Spleen (tissue), 11 donors: ENCODE measurements around the gene PPP1R12C. TPM values are rescaled to one million over a fixed set of nuclear protein-coding genes. Genes with fewer than 3 reads are reported as not detected.

Experiments used
- DNase-seq: peaks from one replicate; pipeline ENCODE4 v3.0.0-alpha.2; 2020
- H3K27ac ChIP-seq, 8 donors: fragments of 200-600 bp; sonication (generic) in 7 of 8; 1 replicate in 4 of 8; 2 replicates in 4 of 8; pipeline versions ENCODE4 v1.5.0 to v1.8.0; 2016 to 2021; ENCODE audit warnings: inconsistent platforms in 4 of 8, mild to moderate bottlenecking in 4 of 8, moderate library complexity in 1 of 8
- H3K27me3 ChIP-seq, 7 donors: fragments of 200-600 bp; sonication (generic) in 6 of 7; replicated peaks in 1 of 7; 1 replicate in 4 of 7; 2 replicates in 3 of 7; pipeline versions ENCODE4 v1.5.0 to v1.8.0; 2016 to 2021; ENCODE audit warnings: inconsistent platforms in 3 of 7, mild to moderate bottlenecking in 1 of 7
- H3K36me3 ChIP-seq, 6 donors: fragments of 200-600 bp; sonication (generic) in 5 of 6; 1 replicate in 4 of 6; 2 replicates in 2 of 6; pipeline versions ENCODE4 v1.5.0 to v1.8.0; 2016 to 2021; ENCODE audit warnings: inconsistent platforms in 2 of 6
- H3K4me1 ChIP-seq, 6 donors: fragments of 200-600 bp; sonication (generic) in 5 of 6; 1 replicate in 3 of 6; 2 replicates in 3 of 6; pipeline versions ENCODE4 v1.5.0 to v1.8.0; 2016 to 2021; ENCODE audit warnings: inconsistent platforms in 3 of 6
- H3K4me3 ChIP-seq, 8 donors: fragments of 200-600 bp; sonication (generic) in 7 of 8; 1 replicate in 4 of 8; 2 replicates in 4 of 8; pipeline versions ENCODE4 v1.5.0 to v1.8.0; 2016 to 2021; ENCODE audit warnings: inconsistent platforms in 4 of 8, mild to moderate bottlenecking in 4 of 8, moderate library complexity in 2 of 8
- H3K9me3 ChIP-seq, 8 donors: fragments of 200-600 bp; sonication (generic) in 7 of 8; 1 replicate in 4 of 8; 2 replicates in 4 of 8; pipeline versions ENCODE4 v1.5.0 to v1.8.0; 2016 to 2021; ENCODE audit warnings: inconsistent platforms in 4 of 8
- POLR2A ChIP-seq, 3 donors: fragments of 450-650 bp; IDR thresholded peaks; one replicate each; pipeline ENCODE4 v1.5.1; 2017; ENCODE audit warnings: antibody characterized with exemption in 3 of 3, mild to moderate bottlenecking in 1 of 3
- POLR2AphosphoS5 ChIP-seq, 3 donors: sonication (generic); formaldehyde crosslinking; IDR thresholded peaks; one replicate each; pipeline ENCODE4 v1.5.1; 2017; ENCODE audit warnings: antibody characterized with exemption in 3 of 3
- WGBS, 5 donors: extraction: QIAGEN DNeasy Blood & Tissue Kit in 3 of 5; methylation state at CpG; one replicate each; pipeline versions ENCODE4 v1.1.5 to v1.1.7; 2013 to 2018; 5-methylcytosine and 5-hydroxymethylcytosine counted together
- intact Hi-C: fragments of 100-400 bp; cut with DNase I; formaldehyde crosslinking; loops from one replicate; pipeline ENCODE4 v1.15.0; 2023; ENCODE audit warnings: low total_unique reads
- polyA plus RNA-seq, 3 donors: library from polyadenylated mRNA; stranded (reverse); fragments of 200-250 nt; gene quantifications; one replicate each; pipeline ENCODE4 v1.2.1, GENCODE V29; 2013
- total RNA-seq, 7 donors: library from RNA; depleted of rRNA in 3 of 7; stranded (reverse); fragments of >200 nt in 3 of 7; fragmentation: NEBNext Ultra II Directional in 4 of 7; extraction: Animal tissue kit (Norgen Biotek cat#: 25700) in 4 of 7; gene quantifications; one replicate each; pipeline versions ENCODE4 v1.1.0 to v1.2.1, GENCODE V29; 2016 to 2021
- TF ChIP-seq, protein P1 (sequence below), 11 experiments: fragments of 200-600 bp in 7 of 11; fragments of 450-650 bp in 4 of 11; sonication (generic) in 4 of 11; IDR thresholded peaks in 8 of 11; conservative IDR thresholded peaks in 3 of 11; 1 replicate in 7 of 11; 2 replicates in 4 of 11; pipeline versions ENCODE4 v1.4.0 to v1.8.0; 2016 to 2021; ENCODE audit warnings: antibody characterized with exemption in 11 of 11, inconsistent platforms in 4 of 11, mild to moderate bottlenecking in 1 of 11
- donor health status: healthy with polysubstance abuse.
- donor health status: DM: no; HTN: no; CAD: no; lungs with moderate emphysema.
- donor health status: DM: no; HTN: no; CAD: no.
- donor health status: Bipolar disorder and iron deficiency.
- donor health status: healthy.
- donor health status: DM: no; HTN: no; CAD: no.
- donor health status: DM: yes; HTN: yes; CAD: no.

Gene PPP1R12C
- total and polyA plus RNA-seq, 10 donors: 88.2 to 292 (median 151) TPM

DNA sequence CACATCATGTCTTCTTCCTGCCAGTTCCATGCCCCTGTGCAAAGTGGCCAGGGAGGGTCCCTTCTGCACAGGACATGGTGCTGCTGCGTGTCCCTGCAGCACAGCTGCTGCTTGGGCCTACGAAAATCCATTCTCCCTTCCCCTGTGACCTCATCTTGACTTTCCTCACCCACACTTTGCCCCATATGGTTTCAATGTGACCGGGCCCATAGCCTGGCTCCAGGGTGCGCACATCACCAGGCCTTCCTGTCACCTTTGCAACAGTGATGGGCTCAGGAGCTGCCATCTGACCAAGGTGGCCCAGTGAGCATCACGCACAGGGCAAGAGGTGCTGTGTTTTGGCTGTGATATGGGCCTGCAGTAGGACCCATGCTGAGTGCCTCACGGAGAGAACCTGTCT is 10.8 kb downstream of the PPP1R12C start:
- TF ChIP-seq, protein P1, sequence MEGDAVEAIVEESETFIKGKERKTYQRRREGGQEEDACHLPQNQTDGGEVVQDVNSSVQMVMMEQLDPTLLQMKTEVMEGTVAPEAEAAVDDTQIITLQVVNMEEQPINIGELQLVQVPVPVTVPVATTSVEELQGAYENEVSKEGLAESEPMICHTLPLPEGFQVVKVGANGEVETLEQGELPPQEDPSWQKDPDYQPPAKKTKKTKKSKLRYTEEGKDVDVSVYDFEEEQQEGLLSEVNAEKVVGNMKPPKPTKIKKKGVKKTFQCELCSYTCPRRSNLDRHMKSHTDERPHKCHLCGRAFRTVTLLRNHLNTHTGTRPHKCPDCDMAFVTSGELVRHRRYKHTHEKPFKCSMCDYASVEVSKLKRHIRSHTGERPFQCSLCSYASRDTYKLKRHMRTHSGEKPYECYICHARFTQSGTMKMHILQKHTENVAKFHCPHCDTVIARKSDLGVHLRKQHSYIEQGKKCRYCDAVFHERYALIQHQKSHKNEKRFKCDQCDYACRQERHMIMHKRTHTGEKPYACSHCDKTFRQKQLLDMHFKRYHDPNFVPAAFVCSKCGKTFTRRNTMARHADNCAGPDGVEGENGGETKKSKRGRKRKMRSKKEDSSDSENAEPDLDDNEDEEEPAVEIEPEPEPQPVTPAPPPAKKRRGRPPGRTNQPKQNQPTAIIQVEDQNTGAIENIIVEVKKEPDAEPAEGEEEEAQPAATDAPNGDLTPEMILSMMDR (IDR thresholded peaks at IDR 0.05 in 8 of 11, conservative IDR thresholded peaks at IDR 0.05 in 3 of 11): no peak
- TF ChIP-seq POLR2AphosphoS5 (IDR thresholded peaks at IDR 0.05) (peak in 1 of 3 donors; percentile 8), POLR2A (IDR thresholded peaks at IDR 0.05) (no peak)
- intact Hi-C loops: no loop called here
- 91 to 94% (median 92%) methylated on average over 5 to 6 of the region's 6 CpGs for WGBS, 5 donors

GRCh38 chr19:55105237-55105636 is 12.2 kb downstream of the PPP1R12C start:
- no peaks in the 10 kb centered on the region for H3K27me3 ChIP-seq
- H3K36me3 ChIP-seq: peaks cover 0 to 93% (median 40%) of the 10 kb centered on the region in 6 donors
- intact Hi-C loops: no loop called here
- 79 to 88% (median 87%) methylated on average over 2 of the region's 2 CpGs for WGBS, 5 donors
- TF ChIP-seq, protein P1 (IDR thresholded peaks at IDR 0.05 in 8 of 11, conservative IDR thresholded peaks at IDR 0.05 in 3 of 11): no peak
- TF ChIP-seq POLR2A (IDR thresholded peaks at IDR 0.05) (no peak), POLR2AphosphoS5 (IDR thresholded peaks at IDR 0.05) (no peak)
- H3K27ac ChIP-seq: no peak overlapping the region
- peaks cover 0 to 8% (median 1%) of the 10 kb centered on the region in 6 donors for H3K4me1 ChIP-seq
- DNase-seq: no peak
- peaks cover 0 to 10% (median 8%) of the 10 kb centered on the region in 8 donors for H3K9me3 ChIP-seq
- H3K4me3 ChIP-seq: no peak overlapping the region

More for the DNA sequence above, 10.8 kb downstream of the PPP1R12C start:
- Histone ChIP-seq H3K9me3 (peaks cover 0 to 10% (median 8%) of the 10 kb centered on the region in 8 donors), H3K27me3 (no peaks in the 10 kb centered on the region), H3K27ac (no peak overlapping the region), H3K36me3 (peaks cover 0 to 90% (median 32%) of the 10 kb centered on the region in 6 donors), H3K4me1 (peaks cover 0 to 6% (median 3%) of the 10 kb centered on the region in 6 donors), H3K4me3 (no peak overlapping the region)
- no peak for DNase-seq

DNA sequence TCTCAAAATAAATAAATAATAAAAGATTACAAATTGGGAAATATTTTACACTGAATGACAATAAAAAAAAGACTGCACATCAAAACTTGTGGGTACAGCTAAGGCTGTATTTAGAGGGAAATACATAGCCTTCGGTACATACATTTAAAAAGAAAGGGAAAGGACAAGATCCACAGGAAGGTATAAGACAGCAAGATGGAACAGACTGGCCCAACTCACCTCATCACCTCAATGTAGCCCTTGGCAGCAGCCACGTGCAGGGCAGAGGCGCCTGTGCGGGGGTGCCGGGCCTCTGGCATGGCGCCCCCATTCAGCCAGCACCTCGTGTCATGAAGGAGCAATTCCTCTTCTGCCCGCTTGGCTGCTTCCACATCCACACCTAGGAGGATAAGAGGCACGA is 14.2 kb downstream of the PPP1R12C start:
- intact Hi-C loops: no loop called here
- peaks cover 0 to 10% (median 8%) of the 10 kb centered on the region in 8 donors for H3K9me3 ChIP-seq
- H3K4me1 ChIP-seq: peaks cover 5 to 29% (median 20%) of the 10 kb centered on the region in 6 donors
- H3K4me3 ChIP-seq: no peak overlapping the region
- H3K27me3 ChIP-seq: no peaks in the 10 kb centered on the region
- no peak for DNase-seq
- peaks cover 0 to 93% (median 41%) of the 10 kb centered on the region in 6 donors for H3K36me3 ChIP-seq
- no peak overlapping the region for H3K27ac ChIP-seq
- TF ChIP-seq POLR2AphosphoS5 (IDR thresholded peaks at IDR 0.05) (peak in 1 of 3 donors; percentile 39), POLR2A (IDR thresholded peaks at IDR 0.05) (no peak)
- TF ChIP-seq, protein P1 (IDR thresholded peaks at IDR 0.05 in 8 of 11, conservative IDR thresholded peaks at IDR 0.05 in 3 of 11): no peak
- 96 to 98% (median 96%) methylated on average over 9 of the region's 9 CpGs for WGBS, 5 donors

DNA sequence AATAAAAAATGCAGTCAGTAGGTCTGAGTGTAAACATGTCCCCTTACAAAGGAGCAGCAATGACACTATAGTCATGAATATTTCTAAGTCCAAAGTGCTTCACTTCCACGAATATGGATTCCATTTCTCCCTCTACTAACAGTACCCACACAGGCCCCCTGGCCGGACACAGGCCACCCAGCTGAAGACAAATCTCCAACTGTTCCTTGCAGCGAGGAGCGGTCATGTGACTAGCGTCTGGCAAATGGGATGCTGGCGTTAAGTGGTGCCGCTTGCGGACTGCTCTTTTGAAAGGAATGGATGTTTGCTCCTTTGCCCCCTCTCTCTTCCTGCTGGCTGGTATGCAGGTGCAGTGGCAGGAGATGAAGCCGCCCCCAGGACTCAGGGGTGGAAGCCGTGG is 16.2 kb downstream of the PPP1R12C start:
- no peak overlapping the region for H3K4me3 ChIP-seq
- intact Hi-C loops: no loop called here
- WGBS, 5 donors: 83 to 92% (median 85%) methylated on average over 8 to 10 of the region's 10 CpGs
- peaks cover 0 to 90% (median 43%) of the 10 kb centered on the region in 6 donors for H3K36me3 ChIP-seq
- DNase-seq: no peak
- peaks cover 0 to 10% (median 8%) of the 10 kb centered on the region in 8 donors for H3K9me3 ChIP-seq
- H3K27me3 ChIP-seq: no peaks in the 10 kb centered on the region
- no peak overlapping the region for H3K27ac ChIP-seq
- peaks cover 5 to 36% (median 26%) of the 10 kb centered on the region in 6 donors for H3K4me1 ChIP-seq
- no peak for TF ChIP-seq POLR2AphosphoS5 (IDR thresholded peaks at IDR 0.05)
- no peak for TF ChIP-seq POLR2A (IDR thresholded peaks at IDR 0.05)
- TF ChIP-seq, protein P1 (IDR thresholded peaks at IDR 0.05 in 8 of 11, conservative IDR thresholded peaks at IDR 0.05 in 3 of 11): no peak
